Esophagus muscularis mucosa (tissue), 3 donors: Measurements from ENCODE around the gene FTO.

Source experiments
- CTCF ChIP-seq, 3 experiments: fragments of 200-600 bp in 2 of 3; fragments of 450-650 bp in 1 of 3; sonication (generic) in 2 of 3; IDR thresholded peaks; one replicate each; pipeline ENCODE4 v1.5.1; 2017 to 2019; ENCODE audit warnings: antibody characterized with exemption in 3 of 3, mild to moderate bottlenecking in 2 of 3, moderate library complexity in 1 of 3
- POLR2A ChIP-seq: fragments of 450-650 bp; IDR thresholded peaks from one replicate; pipeline ENCODE4 v1.6.1; 2017; ENCODE audit warnings: antibody characterized with exemption, moderate library complexity, mild to moderate bottlenecking, low read depth
- POLR2AphosphoS5 ChIP-seq, 2 donors: sonication (generic); formaldehyde crosslinking; IDR thresholded peaks; one replicate each; pipeline ENCODE4 v1.6.1; 2017; ENCODE audit warnings: antibody characterized with exemption in 2 of 2

GRCh38 chr16:53996961-53997360, 293.0 kb downstream of the FTO start:
- TF ChIP-seq CTCF (IDR thresholded peaks at IDR 0.05) (no peak), POLR2AphosphoS5 (IDR thresholded peaks at IDR 0.05) (no peak), POLR2A (no peak)
